GM19025 (cell line): ENCODE data around the gene SLC29A1.
A peak's percentile ranks its signal among the peaks of the same experiment; 100 is the strongest.

Experiments
- ATAC-seq: cut with Tn5 transposase; IDR thresholded peaks from one replicate; pipeline ENCODE4 v1.9.1; 2021; ENCODE audit warnings: mild to moderate bottlenecking, low read depth, moderate library complexity; ENCODE audit not compliant: unreplicated experiment

Gene SLC29A1

DNA sequence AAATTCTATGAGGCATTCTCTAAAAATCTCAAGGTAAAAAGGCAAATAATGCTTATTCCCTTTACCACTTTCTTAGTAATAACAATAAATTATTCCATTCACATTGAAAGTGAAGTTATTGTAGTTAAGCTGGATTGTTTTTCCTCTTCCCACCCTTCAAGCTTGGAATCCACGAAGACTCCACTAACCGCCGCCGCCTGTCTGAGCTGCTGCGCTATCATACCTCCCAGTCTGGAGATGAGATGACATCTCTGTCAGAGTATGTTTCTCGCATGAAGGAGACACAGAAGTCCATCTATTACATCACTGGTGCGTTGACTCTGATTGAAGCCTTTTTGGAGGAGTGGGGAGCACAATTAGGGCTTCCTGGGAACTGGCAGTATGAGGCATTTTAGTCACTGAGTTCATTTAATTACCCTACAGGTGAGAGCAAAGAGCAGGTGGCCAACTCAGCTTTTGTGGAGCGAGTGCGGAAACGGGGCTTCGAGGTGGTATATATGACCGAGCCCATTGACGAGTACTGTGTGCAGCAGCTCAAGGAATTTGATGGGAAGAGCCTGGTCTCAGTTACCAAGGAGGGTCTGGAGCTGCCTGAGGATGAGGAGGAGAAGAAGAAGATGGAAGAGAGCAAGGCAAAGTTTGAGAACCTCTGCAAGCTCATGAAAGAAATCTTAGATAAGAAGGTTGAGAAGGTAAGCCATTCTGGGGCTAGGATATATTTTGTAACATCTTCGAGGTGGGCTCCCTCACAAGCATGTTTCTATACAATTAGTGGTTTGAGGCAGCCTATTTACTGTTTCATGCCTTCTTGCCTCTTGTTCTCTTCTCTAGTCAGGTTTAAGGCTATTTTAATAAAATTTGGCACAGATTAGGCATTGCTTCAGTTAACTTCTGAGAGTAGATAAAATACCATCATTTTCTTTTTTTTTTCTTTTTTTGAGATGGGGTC lies 28.5 kb downstream of the SLC29A1 start:
- ATAC-seq, result no peak

- ATAC-seq, result no peak
Observed at GRCh38 chr6:44253307-44254101, 30.1 kb downstream of the SLC29A1 start.

- no peak for ATAC-seq
Observed at GRCh38 chr6:44254191-44255104, 31.1 kb downstream of the SLC29A1 start.

- no peak for ATAC-seq
Observed at GRCh38 chr6:44255105-44255808, 31.9 kb downstream of the SLC29A1 start.

DNA sequence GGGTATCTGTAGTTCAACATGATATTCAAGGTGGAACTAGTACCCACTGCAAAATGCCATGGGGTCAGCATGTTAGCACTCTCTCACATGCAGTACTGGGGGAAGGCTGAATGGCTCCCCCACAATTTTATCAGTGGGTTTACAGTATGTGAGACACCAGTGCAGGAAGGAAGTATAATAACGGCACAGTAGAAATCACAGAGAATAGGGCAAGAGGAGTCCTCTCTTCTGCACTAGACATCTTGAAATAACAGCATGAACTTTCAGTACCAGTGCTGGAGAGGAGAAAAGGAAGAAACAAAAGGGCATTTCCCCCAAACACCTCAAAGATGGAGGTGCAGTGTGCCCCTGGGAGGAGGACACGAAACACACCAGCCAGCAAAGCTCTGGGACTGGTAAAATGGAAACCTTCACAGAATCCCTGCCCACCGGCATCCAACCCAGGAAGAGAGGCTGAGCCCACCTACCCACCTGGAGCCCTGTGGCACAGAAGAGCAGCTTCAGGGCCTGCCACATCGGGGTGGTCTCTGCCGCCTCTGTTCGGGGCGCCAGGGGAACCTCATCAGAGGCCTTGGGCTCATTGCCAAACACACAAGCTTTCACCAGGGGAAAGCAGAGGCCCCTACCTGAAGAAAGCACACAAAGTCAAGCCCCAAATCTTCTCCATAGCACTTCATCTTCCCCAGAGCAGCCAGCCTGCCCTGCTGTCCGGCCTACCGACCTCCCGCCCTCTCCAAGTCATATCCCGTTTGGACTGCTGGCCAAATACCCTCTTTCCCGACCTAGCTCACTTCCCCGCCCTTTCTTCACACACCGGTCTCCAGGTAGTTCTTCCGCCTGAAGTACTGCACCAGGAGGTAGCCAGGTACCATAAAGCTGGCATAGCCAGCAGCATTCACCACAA lies 32.7 kb downstream of the SLC29A1 start:
- no peak for ATAC-seq

DNA sequence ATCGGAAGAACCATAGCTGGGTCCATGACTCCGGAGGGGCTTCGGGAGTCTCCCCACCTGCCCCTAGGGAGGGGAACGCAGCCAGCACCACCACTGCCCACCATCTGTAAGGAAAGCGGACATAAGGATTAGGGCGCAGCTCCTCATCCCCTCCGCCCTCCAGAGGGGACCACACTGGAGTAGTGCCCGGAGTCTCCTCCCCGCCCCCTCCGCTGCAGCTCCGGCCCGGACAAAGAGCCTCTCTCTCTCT lies 33.3 kb downstream of the SLC29A1 start:
- ATAC-seq, result no peak

GRCh38 chr6:44257025-44257752 lies 33.8 kb downstream of the SLC29A1 start, which contains the start of gene SLC35B2:
SLC35B2 (minus strand) TSS chr6:44257528; CDS start chr6:44257410, 118 bp downstream.
- peak; percentile 55 for ATAC-seq

GRCh38 chr6:44257753-44258324 lies 34.4 kb downstream of the SLC29A1 start:
- peak; percentile 4 for ATAC-seq

DNA sequence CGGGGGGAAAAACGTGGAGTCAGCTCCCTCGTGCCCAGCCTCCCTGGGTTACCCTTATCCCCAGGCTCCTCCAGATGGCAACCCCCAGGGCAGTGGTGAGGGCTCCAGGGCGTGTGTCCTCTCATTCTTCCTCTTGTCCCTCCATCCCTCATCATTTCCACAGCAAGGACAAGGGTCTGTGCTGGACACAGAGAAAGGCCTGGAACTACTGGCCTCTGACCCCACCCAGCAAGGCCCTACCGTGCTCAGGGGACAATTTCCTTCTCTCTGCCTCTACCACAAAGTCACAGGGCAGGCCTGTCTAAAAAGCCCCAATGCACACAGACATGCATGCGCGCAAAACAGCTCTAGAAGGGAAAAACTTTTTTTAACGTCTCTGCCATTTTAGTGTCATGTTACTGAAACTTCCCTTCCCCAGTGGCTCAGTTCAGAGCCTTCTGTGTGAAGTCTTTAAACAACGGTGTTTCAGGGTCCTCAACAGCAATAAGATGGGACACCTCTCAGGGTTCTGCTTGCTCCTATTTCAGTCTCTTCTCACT lies 35.0 kb downstream of the SLC29A1 start:
- ATAC-seq, result no peak

DNA sequence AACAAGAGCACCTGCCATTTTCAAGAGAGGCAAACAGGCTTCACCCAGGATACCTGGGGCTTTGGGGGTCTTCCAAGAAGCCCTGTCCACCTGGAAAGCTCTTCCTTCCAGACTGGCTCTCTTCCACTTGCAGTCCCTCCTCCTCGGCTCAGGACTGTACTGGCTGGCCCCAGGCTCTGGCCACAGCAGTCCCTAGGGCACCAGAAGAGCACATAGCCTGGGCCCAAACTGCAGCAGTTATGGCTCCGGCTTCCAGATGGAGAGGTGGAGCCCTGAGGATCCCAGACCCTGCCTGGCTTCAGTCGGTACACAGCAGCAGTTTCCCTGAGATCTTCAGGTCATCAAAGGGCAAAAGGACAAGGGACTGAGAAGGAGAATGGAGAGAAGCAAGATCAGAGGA lies 35.5 kb downstream of the SLC29A1 start:
- ATAC-seq, result no peak

DNA sequence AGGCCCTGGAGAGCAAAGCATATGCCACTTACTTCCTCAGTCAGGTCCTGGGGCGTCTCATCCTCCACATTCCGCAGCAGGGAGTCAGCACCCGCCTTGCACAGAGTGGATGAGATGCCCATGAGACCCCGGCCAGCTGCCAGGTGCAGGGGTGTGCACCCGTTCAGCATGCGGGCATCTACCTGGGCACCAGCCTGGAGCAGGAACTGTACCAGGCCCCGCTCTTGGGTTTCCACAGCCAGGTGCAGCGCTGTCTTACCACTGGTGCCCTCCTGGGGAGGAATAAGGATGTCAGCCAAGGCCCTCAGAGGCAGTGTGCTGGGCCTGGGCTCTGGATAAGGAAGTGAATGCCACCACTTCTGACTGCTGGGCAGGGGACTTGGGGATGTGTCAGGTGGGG lies 36.6 kb downstream of the SLC29A1 start:
- ATAC-seq, result no peak

DNA sequence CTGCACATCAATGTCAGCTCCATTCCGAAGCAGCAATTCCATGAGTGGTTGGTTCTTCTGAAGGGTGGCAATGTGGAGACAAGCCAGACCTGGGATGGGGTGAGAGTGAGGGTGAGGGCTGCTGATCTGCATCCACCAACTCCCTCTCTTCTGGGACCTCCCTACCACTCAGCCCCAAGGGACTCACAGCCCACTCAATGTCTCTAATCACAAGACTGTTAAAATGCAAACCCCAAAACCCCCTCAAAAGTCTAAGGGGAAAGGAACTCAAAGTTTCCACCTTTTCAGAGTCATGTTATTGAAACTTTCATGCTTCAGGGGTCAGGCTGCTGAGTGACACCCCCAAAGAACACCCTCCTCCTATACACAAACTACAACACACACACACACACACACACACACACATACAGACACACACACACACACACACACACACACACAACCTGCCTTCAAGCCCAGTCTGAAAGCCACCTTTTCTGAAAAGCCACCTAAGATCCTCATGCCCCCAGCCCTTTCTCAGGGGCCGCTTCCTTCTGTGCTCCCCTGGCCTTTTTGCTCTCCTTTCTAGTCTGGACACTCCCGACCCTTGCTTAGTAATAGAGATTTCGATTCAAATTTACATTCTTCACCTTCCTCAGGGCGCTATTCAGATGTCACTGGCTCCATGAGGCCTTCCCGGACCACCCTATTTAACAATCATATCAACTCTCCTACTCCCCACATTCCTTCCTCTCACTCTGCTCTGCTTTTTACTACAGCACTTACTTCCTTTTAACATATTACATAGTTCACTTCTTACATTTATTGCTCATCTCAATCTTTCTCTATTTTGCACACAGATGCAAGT lies 37.3 kb downstream of the SLC29A1 start:
- ATAC-seq, result no peak

DNA sequence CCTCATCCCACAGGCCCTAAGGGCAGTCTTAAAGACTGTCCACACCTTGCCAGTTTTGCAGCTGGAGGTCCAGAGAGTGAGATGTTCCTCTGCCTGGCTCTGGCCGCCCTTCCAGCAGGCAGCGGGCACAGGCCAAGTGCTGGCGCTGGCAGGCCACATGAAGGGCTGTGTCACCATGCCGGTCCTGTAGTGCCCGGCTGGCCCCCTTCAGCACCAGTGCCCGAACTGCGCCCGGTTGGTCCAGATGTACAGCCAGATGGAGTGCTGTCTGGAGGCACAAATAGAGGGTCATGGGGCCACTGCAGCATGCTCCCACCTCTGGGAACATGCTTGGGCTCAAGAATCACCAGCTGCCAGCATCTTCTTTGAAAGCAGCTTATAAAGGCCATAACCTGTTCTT lies 38.2 kb downstream of the SLC29A1 start:
- ATAC-seq, result no peak

DNA sequence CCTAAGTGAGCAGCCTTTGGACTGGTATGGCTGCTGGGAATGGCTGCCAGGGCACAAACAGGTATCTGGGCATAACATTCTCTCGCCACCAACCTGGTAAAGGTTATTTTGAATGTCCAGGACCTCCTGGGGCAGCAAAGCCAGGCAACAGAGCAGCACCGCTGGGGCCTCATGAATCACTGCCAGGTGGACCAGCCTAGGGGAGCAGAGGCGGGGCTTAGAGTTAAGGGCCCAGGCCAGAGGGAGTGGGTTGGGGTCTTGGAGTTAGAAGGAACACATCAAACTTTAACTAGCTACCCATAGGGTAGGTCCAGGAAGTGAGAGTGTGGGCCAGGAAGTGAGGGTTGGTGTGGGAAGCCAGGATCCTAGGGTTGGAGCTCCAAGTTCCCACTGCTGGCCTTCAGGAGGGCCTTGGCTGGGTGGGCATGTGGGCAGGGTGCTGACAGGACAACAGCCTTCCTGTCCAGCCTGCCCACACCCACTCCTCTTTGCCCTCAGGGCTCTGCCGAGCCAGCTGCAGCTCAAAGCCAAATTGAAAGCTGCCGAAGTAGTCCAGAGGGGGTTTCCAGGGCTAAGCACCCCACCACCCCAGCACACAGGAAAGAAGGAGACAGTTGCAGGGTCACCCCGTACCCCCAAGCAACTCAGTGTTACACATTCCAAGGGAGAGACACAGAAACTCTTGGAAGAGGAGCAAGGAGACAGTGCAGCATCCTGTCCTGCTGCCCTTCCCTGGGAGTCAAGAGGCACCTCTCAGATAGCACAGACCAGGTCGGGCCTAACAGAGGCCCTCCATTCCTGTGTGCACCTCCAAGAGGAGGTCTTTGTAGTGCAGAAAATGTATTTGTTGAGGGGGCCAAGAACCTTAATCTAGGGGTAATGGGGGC lies 39.3 kb downstream of the SLC29A1 start:
- ATAC-seq, result no peak

DNA sequence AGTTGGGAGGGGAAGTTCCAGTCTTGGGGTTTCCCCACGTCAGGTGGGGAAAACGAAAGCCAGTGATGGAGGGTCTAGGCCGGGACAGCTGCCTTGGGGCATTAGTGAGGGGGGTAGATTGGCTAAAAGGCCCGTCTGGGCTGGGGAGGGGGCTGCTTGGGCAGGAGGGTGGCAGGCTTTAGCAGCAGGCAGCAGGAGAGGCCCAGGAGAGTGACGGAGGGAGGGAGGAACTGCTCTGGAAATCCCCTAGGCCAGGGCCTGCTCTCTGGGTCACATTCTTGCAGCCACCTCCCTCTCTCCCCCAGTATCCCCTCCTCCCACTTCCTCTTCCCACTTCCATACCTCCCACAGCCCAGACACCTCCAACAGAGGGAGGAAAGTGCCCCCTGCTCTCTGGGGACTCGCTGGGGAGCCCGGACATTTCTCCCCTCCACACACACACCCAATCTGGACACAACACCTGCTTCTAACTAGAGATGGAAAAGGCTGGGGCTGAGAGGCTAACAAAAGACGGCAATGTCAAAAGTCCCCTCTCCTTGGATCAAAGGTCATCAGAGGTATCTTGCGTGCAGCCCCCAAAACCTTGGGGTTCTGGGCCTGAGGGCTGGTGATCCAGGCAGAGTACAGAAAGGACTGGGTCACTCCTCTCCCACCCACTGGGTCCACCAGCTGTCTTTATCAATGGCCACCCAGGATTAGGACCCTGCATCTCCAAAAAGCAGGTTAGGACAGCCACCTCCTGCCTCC lies 40.1 kb downstream of the SLC29A1 start:
- ATAC-seq, result no peak
